Natural killer cell (primary cell): ENCODE measurements around the gene SAMD8. TPM values are rescaled to one million over a fixed set of nuclear protein-coding genes. Genes with fewer than 3 reads are reported as not detected.
"Not testable (repeated sequence)": the region's sequence is repeated elsewhere in the genome, so short reads cannot be mapped to it uniquely, and the experiment has no call there.

Experiments used
- ATAC-seq, 3 donors: fragments of 150-1000 bp in 2 of 3; fragments of 200-7000 bp in 1 of 3; cut with Tn5 transposase; 1 replicate in 1 of 3; 2 replicates in 2 of 3; pipeline ENCODE4 v1.10.0; 2021; ENCODE audit warnings: mild to moderate bottlenecking in 2 of 3, moderate library complexity in 2 of 3
- DNase-seq, 2 donors: peaks; one replicate each; pipeline versions ENCODE4 v3.0.0 to v3.0.0-alpha.2; 2013 to 2021; ENCODE audit warnings: mixed read lengths in 1 of 2
- H3K27ac ChIP-seq: one replicate; pipeline ENCODE4 v1.5.1; 2013; ENCODE audit warnings: mild to moderate bottlenecking, low read length
- H3K27me3 ChIP-seq: one replicate; pipeline ENCODE4 v1.6.1; 2013; ENCODE audit warnings: low read length; ENCODE audit not compliant: control insufficient read depth, insufficient read depth
- H3K36me3 ChIP-seq: one replicate; pipeline ENCODE4 v1.6.1; 2013; ENCODE audit warnings: low read length; ENCODE audit not compliant: control insufficient read depth, insufficient read depth
- H3K4me1 ChIP-seq: one replicate; pipeline ENCODE4 v1.6.1; 2013; ENCODE audit warnings: low read length; ENCODE audit not compliant: control insufficient read depth, insufficient read depth
- H3K4me3 ChIP-seq: one replicate; pipeline ENCODE4 v1.5.1; 2013; ENCODE audit warnings: low read length
- H3K9me3 ChIP-seq: one replicate; pipeline ENCODE4 v1.6.1; 2013; ENCODE audit warnings: low read length; ENCODE audit not compliant: control insufficient read depth, insufficient read depth
- H3K27ac Mint-ChIP-seq, 2 donors: one replicate each; pipeline ENCODE4 v1.8.0; 2022; ENCODE audit warnings: mild to moderate bottlenecking in 2 of 2, mixed read lengths in 2 of 2, moderate library complexity in 1 of 2
- H3K27me3 Mint-ChIP-seq, 2 donors: one replicate each; pipeline ENCODE4 v1.8.0; 2022; ENCODE audit warnings: low read depth in 2 of 2, mixed read lengths in 2 of 2
- H3K36me3 Mint-ChIP-seq: one replicate; pipeline ENCODE4 v1.8.0; 2022; ENCODE audit warnings: mixed read lengths
- H3K4me1 Mint-ChIP-seq, 2 donors: one replicate each; pipeline ENCODE4 v1.8.0; 2022; ENCODE audit warnings: mixed read lengths in 2 of 2
- H3K4me3 Mint-ChIP-seq: one replicate; pipeline ENCODE4 v1.8.0; 2022; ENCODE audit warnings: mild to moderate bottlenecking, moderate library complexity, mixed read lengths
- H3K9me3 Mint-ChIP-seq, 2 donors: one replicate each; pipeline ENCODE4 v1.8.0; 2022; ENCODE audit warnings: mixed read lengths in 2 of 2
- CTCF ChIP-seq: fragments of 200-600 bp; IDR thresholded peaks from one replicate; pipeline ENCODE4 v1.8.0; 2022; ENCODE audit warnings: antibody characterized with exemption
- WGBS: methylation state at CpG from one replicate; pipeline ENCODE4 v1.1.7; 2013; ENCODE audit warnings: missing lambda C conversion rate; ENCODE audit not compliant: insufficient coverage; 5-methylcytosine and 5-hydroxymethylcytosine counted together
- intact Hi-C: fragments of 100-400 bp; cut with micrococcal nuclease; formaldehyde crosslinking; loops from one replicate; pipeline ENCODE4 v1.14.2; 2022
- total RNA-seq, 4 donors: library from RNA; stranded (reverse); fragments of 120-200 nt in 1 of 4; gene quantifications; one replicate each; pipeline versions ENCODE4 v1.2.3 to v1.2.4, GENCODE V29; 2013 to 2022

SAMD8 gene
- total RNA-seq, 3 donors from 2014 or later (not counting 1 experiment from before 2014, with no cell fraction given), result 26.6 to 30.9 (median 29.6) TPM

GRCh38 chr10:75110006-75110632 is 1.3 kb upstream of the SAMD8 start:
- WGBS, result 99% methylated on average over 8 of the region's 8 CpGs
- H3K36me3 Mint-ChIP-seq, result no peaks in the 10 kb centered on the region
- H3K9me3 Mint-ChIP-seq, result no peaks in the 10 kb centered on the region
- H3K4me1 Mint-ChIP-seq, result peaks cover 26 to 32% of the 10 kb centered on the region in 2 donors
- no peak for TF ChIP-seq CTCF
- H3K27ac ChIP-seq, result peak overlapping the region; percentile 95
- H3K36me3 ChIP-seq, result no peaks in the 10 kb centered on the region
- no peaks in the 10 kb centered on the region for H3K27me3 ChIP-seq
- no peaks in the 10 kb centered on the region for H3K27me3 Mint-ChIP-seq
- intact Hi-C loops, result loop anchor here (2.0 to 10.0 kb wide), 3 partner anchors 75 to 959 kb away; partner anchors contain the start of genes ADK, AP3M1 and COMTD1
- peak overlapping the region; percentile 87 for H3K4me3 Mint-ChIP-seq
- no peak overlapping the region for H3K4me3 ChIP-seq
- no peak for ATAC-seq
- H3K27ac Mint-ChIP-seq, result peak overlapping the region; percentile 83 to 94
- DNase-seq, result no peak
- H3K4me1 ChIP-seq, result peaks cover 21% of the 10 kb centered on the region
- no peaks in the 10 kb centered on the region for H3K9me3 ChIP-seq

GRCh38 chr10:75111907-75112679 is 637 bp downstream of the SAMD8 start:
- Mint-ChIP-seq H3K4me1 (peaks cover 37% of the 10 kb centered on the region in 2 donors), H3K27ac (peak overlapping the region; percentile 83 to 94), H3K27me3 (no peaks in the 10 kb centered on the region), H3K9me3 (no peaks in the 10 kb centered on the region), H3K4me3 (peak overlapping the region; percentile 98), H3K36me3 (no peaks in the 10 kb centered on the region)
- H3K27me3 ChIP-seq, result no peaks in the 10 kb centered on the region
- under 1% methylated on average over 20 of the region's 23 CpGs for WGBS
- H3K27ac ChIP-seq, result peak overlapping the region; percentile 94
- intact Hi-C loops, result loop anchor here (2.0 to 10.0 kb wide), 3 partner anchors 73 to 961 kb away; partner anchors contain the start of genes ADK, AP3M1 and COMTD1
- no peaks in the 10 kb centered on the region for H3K36me3 ChIP-seq
- TF ChIP-seq CTCF, result no peak
- ATAC-seq (peak; percentile 5 to 14 (median 12)), DNase-seq (peak; percentile 30 to 76)
- H3K9me3 ChIP-seq, result no peaks in the 10 kb centered on the region
- peak overlapping the region; percentile 88 for H3K4me3 ChIP-seq
- H3K4me1 ChIP-seq, result peaks cover 27% of the 10 kb centered on the region

DNA sequence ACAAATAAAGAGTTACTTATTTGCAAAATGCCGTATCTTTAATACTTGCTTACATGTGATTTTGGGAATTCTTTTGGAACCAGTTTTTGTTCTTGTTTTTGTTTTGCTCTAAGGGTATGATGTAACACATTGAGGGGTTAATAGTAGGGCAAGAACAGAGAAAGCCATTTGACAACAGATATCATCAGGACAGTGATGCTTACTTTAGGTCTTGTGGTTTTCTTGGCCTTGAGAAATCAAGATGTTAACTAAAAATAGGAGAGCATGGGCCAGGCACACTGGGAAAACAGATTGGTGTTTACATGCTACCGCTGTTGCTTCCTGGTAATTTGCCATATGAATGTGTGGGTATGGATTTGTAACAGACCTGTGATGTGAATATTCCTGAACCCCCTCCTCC is 3.7 kb downstream of the SAMD8 start:
- ATAC-seq (no peak), DNase-seq (no peak)
- Histone ChIP-seq H3K4me1 (peaks cover 30% of the 10 kb centered on the region), H3K9me3 (no peaks in the 10 kb centered on the region), H3K36me3 (no peaks in the 10 kb centered on the region), H3K27me3 (no peaks in the 10 kb centered on the region), H3K4me3 (no peak overlapping the region), H3K27ac (no peak overlapping the region)
- no peaks in the 10 kb centered on the region for H3K36me3 Mint-ChIP-seq
- peaks cover 43% of the 10 kb centered on the region in 2 donors for H3K4me1 Mint-ChIP-seq
- H3K27ac Mint-ChIP-seq, result peak overlapping the region; percentile 22 to 39
- H3K9me3 Mint-ChIP-seq, result no peaks in the 10 kb centered on the region
- WGBS, result no CpG with 5 or more reads among the region's 2 CpGs
- no peak for TF ChIP-seq CTCF
- H3K4me3 Mint-ChIP-seq, result no peak overlapping the region
- intact Hi-C loops, result loop anchor here (10.0 kb wide), 1 partner anchor 70 kb away; no protein-coding TSS in a partner anchor
- no peaks in the 10 kb centered on the region for H3K27me3 Mint-ChIP-seq

GRCh38 chr10:75116941-75117775 is 5.7 kb downstream of the SAMD8 start:
- H3K4me3 Mint-ChIP-seq, H3K27ac ChIP-seq, H3K27me3 Mint-ChIP-seq, H3K9me3 ChIP-seq, H3K4me3 ChIP-seq, ATAC-seq, H3K36me3 ChIP-seq, H3K27me3 ChIP-seq, H3K9me3 Mint-ChIP-seq, H3K36me3 Mint-ChIP-seq, DNase-seq, H3K27ac Mint-ChIP-seq: not testable (repeated sequence)
- WGBS, result 92% methylated on average over 15 of the region's 15 CpGs
- intact Hi-C loops, result loop anchor here (10.0 kb wide), 1 partner anchor 68 kb away; no protein-coding TSS in a partner anchor
- peaks cover 36 to 37% of the 10 kb centered on the region in 2 donors for H3K4me1 Mint-ChIP-seq
- peaks cover 18% of the 10 kb centered on the region for H3K4me1 ChIP-seq
